Astrocyte (in vitro differentiated cells and primary cell): Measurements from ENCODE around the gene DSE.

Experiments
- CTCF ChIP-seq: IDR thresholded peaks from 2 replicates; pipeline ENCODE4 v1.5.1; 2011; ENCODE audit warnings: low read depth, mild to moderate bottlenecking, inconsistent platforms, low read length, moderate library complexity; ENCODE audit not compliant: insufficient read depth
- EZH2 ChIP-seq: IDR thresholded peaks from 2 replicates; pipeline ENCODE4 v1.6.1; 2012; ENCODE audit warnings: mild to moderate bottlenecking, low read length, inconsistent platforms; ENCODE audit not compliant: insufficient read depth

- TF ChIP-seq CTCF (no peak), EZH2 (no peak)
Observed at GRCh38 chr6:116366740-116367275, 3.9 kb upstream of the DSE start.
